Urothelium cell line (cell line): ENCODE data around the gene ALLC.

Experiments
- DNase-seq: peaks from one replicate; pipeline ENCODE4 v3.0.0; 2011; ENCODE audit warnings: low spot score, mixed read lengths
- FAIRE-seq: peaks from 2 replicates; lab custom pipeline; 2011; peaks lifted over from hg19 to GRCh38; lab: Jason Lieb, UNC

The ALLC gene

DNA sequence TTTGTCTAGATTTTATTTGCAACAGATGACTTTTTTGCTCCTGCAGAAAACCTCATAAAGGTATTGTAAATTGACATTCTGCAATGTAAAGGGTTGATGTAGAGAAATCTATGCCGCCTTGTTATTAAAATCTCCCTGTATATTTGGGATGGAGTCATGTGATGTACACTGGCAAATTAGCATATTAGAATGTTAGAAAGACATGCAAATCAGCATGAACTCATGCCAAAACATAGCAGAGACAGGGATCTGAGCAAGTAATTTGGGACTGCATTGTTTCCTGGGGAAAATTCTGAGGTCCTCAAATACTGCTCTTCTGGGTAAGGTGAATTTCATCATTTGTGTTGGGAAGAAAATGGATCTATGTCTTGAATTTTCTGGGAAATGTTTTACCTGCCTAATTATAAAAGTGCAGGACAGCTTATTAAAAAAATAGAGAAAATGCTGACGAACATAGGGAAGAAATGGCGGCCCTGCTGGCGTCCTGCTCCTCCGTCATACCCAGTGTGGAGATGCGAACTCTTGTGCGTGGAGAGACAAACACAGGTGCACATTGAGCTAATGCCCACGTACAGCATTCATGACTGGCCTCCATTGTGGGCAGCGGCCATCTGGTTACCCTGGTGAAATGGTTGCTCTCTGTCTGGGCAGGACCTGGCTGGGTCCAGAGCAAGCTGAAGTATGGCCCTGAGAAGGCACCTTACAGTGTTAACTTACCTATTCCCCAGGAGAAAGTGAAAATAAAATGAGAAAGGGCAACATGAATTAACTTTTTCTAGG lies 16.3 kb downstream of the ALLC start:
- DNase-seq (no peak), FAIRE-seq (no peak)

- no peak for DNase-seq
- FAIRE-seq: no peak
Measured at GRCh38 chr2:3675687-3676086, 17.7 kb downstream of the ALLC start.

- DNase-seq (no peak), FAIRE-seq (no peak)
Measured at GRCh38 chr2:3677436-3677835, 19.4 kb downstream of the ALLC start.

GRCh38 chr2:3678212-3678611 lies 20.2 kb downstream of the ALLC start:
- FAIRE-seq: no peak

DNA sequence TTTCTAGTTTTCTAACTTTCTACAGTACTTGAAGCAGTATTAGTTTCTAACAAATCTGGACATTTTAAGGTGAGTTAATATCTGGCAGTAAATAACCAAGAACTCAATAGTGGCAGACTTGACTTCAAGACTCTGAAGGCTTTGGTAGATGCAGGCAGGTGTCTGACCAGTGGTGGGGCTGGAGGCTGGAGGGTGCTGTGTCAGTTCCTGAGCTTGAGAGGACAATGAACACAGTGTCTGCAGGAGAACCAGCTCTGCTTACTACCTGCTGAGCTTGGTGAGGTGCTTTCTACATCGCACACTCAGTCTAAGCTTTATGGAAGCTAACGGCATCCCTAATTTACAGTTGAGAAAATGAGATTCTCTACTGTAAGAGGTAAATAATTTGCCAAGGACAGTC lies 21.2 kb downstream of the ALLC start:
- no peak for DNase-seq

More at GRCh38 chr2:3678212-3678611, 20.2 kb downstream of the ALLC start:
- no peak for DNase-seq

DNA sequence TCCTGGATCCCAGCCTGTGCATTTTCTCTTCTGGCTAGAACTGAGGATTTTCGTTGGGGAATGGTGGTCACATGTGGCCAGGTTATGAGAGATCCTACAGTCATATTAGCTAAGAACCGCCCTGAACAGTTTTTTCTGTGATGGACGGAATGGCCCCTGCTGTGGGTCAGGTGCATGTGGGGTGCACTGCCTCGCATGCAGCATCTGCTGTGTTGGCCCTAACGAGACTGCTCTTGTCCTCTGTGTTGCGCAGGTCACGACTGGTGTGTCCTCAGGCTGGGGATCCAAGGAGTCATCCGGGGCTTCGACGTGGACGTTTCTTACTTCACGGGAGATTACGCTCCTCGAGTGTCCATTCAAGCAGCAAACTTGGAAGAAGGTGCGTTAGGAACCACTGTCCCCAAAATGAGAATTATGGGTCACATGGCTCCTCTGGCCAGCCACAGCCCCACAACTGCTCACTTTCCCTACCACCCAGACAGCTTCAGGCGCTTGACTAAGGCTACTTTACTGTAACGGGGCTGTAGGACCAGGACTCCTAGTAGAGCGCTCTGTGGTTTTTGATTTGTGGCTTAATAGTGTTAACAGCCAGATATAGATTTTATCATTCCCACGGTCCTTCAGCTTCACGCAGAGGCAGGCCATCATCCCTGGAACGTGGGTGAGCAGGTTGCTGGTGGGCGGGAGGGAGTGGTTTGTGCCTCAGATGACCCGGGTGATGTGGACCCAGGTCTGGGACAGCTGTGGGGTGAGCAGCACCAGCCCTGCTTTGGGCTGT lies 21.8 kb downstream of the ALLC start:
- no peak for DNase-seq
- no peak for FAIRE-seq

More for the DNA sequence above, 21.2 kb downstream of the ALLC start:
- FAIRE-seq: no peak

DNA sequence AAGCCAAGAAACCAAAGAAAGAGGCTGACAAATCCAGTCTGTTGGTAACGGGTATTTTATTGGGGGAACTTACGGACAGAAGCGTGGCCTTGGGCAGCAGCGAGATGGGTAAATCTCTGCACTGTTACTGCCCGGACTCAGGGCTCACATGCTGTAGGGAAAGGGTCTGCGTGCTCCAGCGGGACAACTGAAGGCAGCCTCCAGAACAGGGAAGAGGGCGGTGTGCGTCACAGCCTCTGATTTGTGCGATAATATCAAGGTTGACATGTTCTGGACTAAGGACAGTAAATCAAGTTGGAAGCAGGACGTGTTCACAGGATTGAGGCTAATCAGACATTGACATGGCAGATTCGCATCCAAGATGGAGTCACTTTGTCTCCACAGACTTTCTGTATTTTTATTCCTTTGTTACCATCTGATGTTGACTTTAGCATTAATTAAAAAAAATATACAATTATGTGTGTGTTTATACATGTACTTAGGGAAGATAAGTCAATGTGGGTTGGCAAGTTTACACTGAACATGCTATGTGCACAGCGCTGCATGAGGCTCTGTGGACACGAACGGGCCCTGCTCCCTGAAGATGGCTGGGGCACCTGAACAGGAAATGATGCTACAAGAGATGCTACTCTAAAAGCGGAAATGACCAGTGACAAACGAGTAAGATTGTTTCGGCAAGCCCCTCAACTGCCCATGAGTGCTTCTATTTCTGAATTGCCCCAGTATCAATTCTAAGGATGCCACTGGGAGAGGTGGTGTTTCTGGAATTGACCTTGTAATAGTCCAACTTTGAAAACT lies 22.7 kb downstream of the ALLC start:
- FAIRE-seq (no peak), DNase-seq (no peak)

GRCh38 chr2:3681625-3682024 lies 23.6 kb downstream of the ALLC start:
- FAIRE-seq: no peak

GRCh38 chr2:3682811-3683210 lies 24.8 kb downstream of the ALLC start:
- FAIRE-seq (no peak), DNase-seq (no peak)

More at GRCh38 chr2:3681625-3682024, 23.6 kb downstream of the ALLC start:
- DNase-seq: no peak

- DNase-seq: no peak
- no peak for FAIRE-seq
Measured at GRCh38 chr2:3683748-3684454, 25.9 kb downstream of the ALLC start.

- no peak for DNase-seq
- no peak for FAIRE-seq
Measured at GRCh38 chr2:3689998-3690748, 32.2 kb downstream of the ALLC start.

DNA sequence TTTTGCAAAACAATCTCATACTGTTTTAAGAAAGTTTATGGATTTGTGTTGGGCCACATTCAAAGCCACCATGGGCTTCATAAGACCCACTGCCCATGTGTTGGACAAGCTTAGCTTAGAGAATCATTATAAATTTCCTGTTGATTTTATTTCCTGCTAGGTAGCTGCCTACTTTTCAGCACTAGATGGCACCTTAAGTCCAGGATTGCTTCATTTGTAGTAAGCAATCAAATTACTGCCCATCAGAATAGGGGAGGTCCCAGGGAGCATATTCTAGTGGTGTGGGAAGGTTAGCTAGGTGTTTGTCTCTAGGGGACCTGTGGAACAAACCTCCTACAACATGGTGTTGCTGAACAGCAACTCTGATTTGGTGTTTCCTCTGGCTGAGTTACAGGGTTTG lies 34.4 kb downstream of the ALLC start:
- peak; percentile 26 for DNase-seq

DNA sequence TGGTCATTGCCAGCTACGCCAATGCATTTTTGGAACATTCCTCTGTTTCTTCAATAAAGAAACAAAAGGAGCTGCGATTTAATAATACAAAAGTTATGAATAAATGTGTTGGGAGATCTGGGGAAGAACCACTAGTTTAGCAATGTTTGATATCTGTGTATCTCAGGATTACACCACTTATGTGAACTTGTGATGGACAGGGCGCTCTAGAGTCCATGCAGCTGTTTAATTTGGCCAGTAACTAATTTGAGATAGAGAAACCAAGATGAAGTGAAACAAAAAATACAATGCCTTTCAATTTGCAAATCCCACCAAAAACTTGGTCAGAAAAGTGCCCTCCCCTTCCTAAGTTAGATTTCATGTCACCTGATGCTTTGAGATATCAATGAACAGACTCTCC lies 38.5 kb downstream of the ALLC start:
- no peak for FAIRE-seq
- DNase-seq: no peak

More for the DNA sequence above, 34.4 kb downstream of the ALLC start:
- FAIRE-seq: no peak

DNA sequence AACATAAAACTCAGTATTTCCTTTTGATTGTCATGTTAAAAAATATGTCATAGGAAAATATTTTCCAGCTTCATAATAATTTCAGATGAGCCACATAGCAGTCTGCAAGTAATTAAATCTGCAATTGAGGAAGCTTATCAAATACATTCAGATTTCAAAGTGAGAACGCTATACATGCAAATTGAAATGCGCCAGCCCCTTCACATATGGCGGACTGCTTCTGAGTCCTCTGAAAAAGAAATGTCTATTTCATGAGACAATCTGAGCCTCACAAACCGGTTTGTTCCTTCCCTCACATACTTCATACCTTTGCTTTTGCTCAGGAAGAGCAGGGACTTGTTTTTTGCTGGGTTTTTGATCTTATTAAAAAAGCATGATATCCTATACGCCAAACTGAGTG lies 43.1 kb downstream of the ALLC start:
- no peak for DNase-seq
- FAIRE-seq: no peak

DNA sequence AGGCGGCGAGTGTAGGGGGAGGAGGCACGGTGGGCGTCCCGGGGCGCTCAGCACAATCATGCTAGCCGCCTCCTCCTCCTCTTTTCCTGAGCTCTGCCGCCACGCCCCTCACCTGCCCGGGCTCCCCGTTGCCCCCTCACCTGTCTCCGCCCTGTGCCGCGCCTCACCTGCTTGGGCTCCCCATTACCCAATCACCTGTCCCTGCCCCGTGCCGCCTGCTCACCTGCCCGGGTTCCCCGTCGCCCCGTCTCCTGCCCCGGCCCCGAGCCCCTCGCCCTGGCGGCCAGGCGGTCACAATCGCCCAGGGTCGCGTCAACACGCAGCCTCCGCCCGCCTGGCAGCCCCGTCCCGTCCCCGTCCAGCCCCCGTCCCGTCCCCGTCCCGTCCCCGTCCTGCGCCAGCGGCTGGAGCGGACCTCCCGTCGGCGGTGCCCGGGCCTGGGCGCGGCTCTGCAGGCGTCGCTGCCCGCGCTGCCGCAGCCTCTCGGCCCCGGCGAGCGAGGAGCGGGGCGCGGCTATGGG lies 45.3 kb downstream of the ALLC start, which contains the start of gene DCDC2C:
Gene DCDC2C, plus strand, starts transcription at position 340 of the 521 bp plus-strand sequence. Its CDS starts 177 bp downstream, at position 517.
- DNase-seq (no peak), FAIRE-seq (no peak)

DNA sequence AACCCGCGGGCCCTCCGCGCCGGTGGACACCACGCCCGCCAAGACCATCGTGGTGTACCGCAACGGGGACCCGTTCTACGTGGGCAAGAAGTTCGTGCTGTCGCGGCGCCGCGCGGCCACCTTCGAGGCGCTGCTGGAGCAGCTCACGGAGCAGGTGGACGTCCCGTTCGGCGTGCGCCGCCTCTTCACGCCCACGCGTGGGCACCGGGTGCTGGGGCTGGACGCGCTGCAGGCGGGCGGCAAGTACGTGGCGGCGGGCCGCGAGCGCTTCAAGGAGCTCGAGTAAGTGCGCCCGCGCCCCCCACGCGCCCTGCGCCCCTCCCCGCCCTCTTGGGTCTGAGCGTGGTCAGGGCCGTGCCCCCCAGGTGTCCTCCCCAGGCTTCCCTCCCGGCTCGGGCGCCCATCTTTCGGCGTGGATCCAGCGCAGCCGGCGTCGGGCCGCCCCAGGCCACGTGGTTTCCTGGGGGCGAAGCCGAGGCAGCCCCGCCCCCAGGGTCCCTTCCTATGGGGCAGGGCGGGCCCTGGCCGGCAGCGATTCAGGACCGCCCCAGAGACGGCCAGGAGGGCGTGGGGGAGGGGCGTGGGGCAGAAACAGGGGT lies 45.9 kb downstream of the ALLC start:
- FAIRE-seq (no peak), DNase-seq (no peak)

- FAIRE-seq (no peak), DNase-seq (no peak)
Measured at GRCh38 chr2:3704692-3705091, 46.7 kb downstream of the ALLC start.

- FAIRE-seq (no peak), DNase-seq (no peak)
Measured at GRCh38 chr2:3705782-3706181, 47.8 kb downstream of the ALLC start.

- DNase-seq: no peak
- FAIRE-seq: peak; percentile 32
Measured at GRCh38 chr2:3706892-3707291, 48.9 kb downstream of the ALLC start.
